Measurements from ENCODE around the gene UBR4. TPM values are rescaled to one million over a fixed set of nuclear protein-coding genes. Genes with fewer than 3 reads are reported as not detected.

The UBR4 gene
- total and polyA plus RNA-seq, 2 of the 8 experiments (the other 6 are each of a cell fraction or from before 2014, with no cell fraction given) = 139 to 152 TPM

GRCh38 chr1:19057784-19058475 is 152.1 kb downstream of the UBR4 start:
- Histone ChIP-seq H3K14ac (ENCODE audit: insufficient read length) (no peak overlapping the region), H2BK5ac (ENCODE audit: low read depth, low read length) (0 out of 2 replicates have a peak overlapping the region, but pooled peaks have one; percentile 24), H3K4me1 (replicated peaks in 1 of 4; ENCODE audit: control insufficient read depth in 3 of 4, insufficient read depth in 4 of 4, low read length in 3 of 4) (peaks cover 0 to 3% (median 0%) of the 10 kb centered on the region in 4 experiments; a peak in 2 of 7 replicates), H2BK15ac (ENCODE audit: low read length) (peak overlapping the region; percentile 72; the same call in 1 of the 2 replicates), H3K9me3 (ENCODE audit: insufficient read depth in 2 of 2, low read depth in 1 of 2, low read length in 1 of 2) (peaks cover 0 to 5% of the 10 kb centered on the region in 2 experiments; a peak in 1 of 4 replicates), H3K18ac (ENCODE audit: extremely low read depth, low read length) (no peak overlapping the region), H2BK120ac (replicated peaks; ENCODE audit: low read depth, low read length) (no peak overlapping the region), H3K23me2 (ENCODE audit: low read depth, low read length) (peaks cover 4% of the 10 kb centered on the region; the same call in 1 of the 2 replicates), H3K27me3 (replicated peaks in 1 of 4; ENCODE audit: control insufficient read depth in 3 of 4, extremely low read depth in 1 of 4, insufficient read depth in 3 of 4, low read length in 3 of 4) (no peaks in the 10 kb centered on the region), H2AFZ (ENCODE audit: low read length) (no peak overlapping the region), H3K27ac (ENCODE audit: low read depth, low read length) (no peak overlapping the region), H3K56ac (replicated peaks; ENCODE audit: insufficient read length, low read depth, low read length) (no peak overlapping the region), H2BK12ac (ENCODE audit: low read depth, low read length) (no peak overlapping the region), H4K91ac (replicated peaks; ENCODE audit: insufficient read length, low read length) (no peak overlapping the region), H3K9ac (replicated peaks in 1 of 4; ENCODE audit: extremely low read depth in 1 of 4, low read depth in 3 of 4, low read length in 3 of 4) (no peak overlapping the region), H2BK20ac (ENCODE audit: low read length) (no peak overlapping the region), H3K79me2 (ENCODE audit: control insufficient read depth in 1 of 2, insufficient read depth in 2 of 2, low read length in 2 of 2) (no peaks in the 10 kb centered on the region), H4K5ac (ENCODE audit: insufficient read length, low read depth, low read length) (no peak overlapping the region), H4K20me1 (replicated peaks in 1 of 2; ENCODE audit: control insufficient read depth in 1 of 2, insufficient read depth in 2 of 2, low read length in 2 of 2) (no peaks in the 10 kb centered on the region), H3K36me3 (ENCODE audit: control insufficient read depth in 2 of 4, insufficient read depth in 4 of 4, low read length in 3 of 4) (no peaks in the 10 kb centered on the region), H2AK5ac (ENCODE audit: low read depth, low read length) (0 out of 2 replicates have a peak overlapping the region, but pooled peaks have one; percentile 6), H3K4me3 (ENCODE audit: extremely low read depth in 1 of 4, insufficient read depth in 2 of 4, low read depth in 3 of 4, low read length in 4 of 4) (no peak overlapping the region), H3K4me2 (ENCODE audit: insufficient read depth in 1 of 2, low read depth in 2 of 2, low read length in 2 of 2) (no peak overlapping the region), H3K4ac (replicated peaks; ENCODE audit: insufficient read length, low read depth, low read length) (no peak overlapping the region), H3K23ac (ENCODE audit: insufficient read length) (no peak overlapping the region), H4K8ac (ENCODE audit: extremely low read depth, insufficient read depth, low read length) (peak overlapping the region; percentile 47; the same call in 1 of the 2 replicates), H3K79me1 (ENCODE audit: low read depth, low read length) (no peaks in the 10 kb centered on the region; the same call in 1 of the 2 replicates)
- TF ChIP-seq NRF1 (IDR thresholded peaks at IDR 0.05; ENCODE audit: low read depth, low read length) = no peak
- TF ChIP-seq CHD1 (IDR thresholded peaks at IDR 0.05; ENCODE audit: low read depth, low read length) = no peak
- TF ChIP-seq CHD2 (IDR thresholded peaks at IDR 0.05; ENCODE audit: low read length) = no peak
- TF ChIP-seq RAD21 (IDR thresholded peaks at IDR 0.05 in 1 of 2, conservative IDR thresholded peaks at IDR 0.05 in 1 of 2; ENCODE audit: low read depth in 2 of 2, low read length in 2 of 2) = no peak
- TF ChIP-seq CTBP2 (IDR thresholded peaks at IDR 0.05; ENCODE audit: borderline replicate concordance, insufficient read depth, insufficient read length, low read length) = no peak
- TF ChIP-seq TBP (IDR thresholded peaks at IDR 0.05; ENCODE audit: low read depth, low read length) = no peak
- ChIA-PET CTCF (ENCODE audit: partially characterized antibody) (interaction anchor here (0.7 to 1.8 kb wide), 7 partner anchors 13 to 161 kb away, joined by 3 to 5 read pairs (median 3); no protein-coding TSS in a partner anchor), POLR2A (ENCODE audit: partially characterized antibody) (interaction anchor here (1.0 to 1.8 kb wide), 2 partner anchors 9 to 11 kb away, joined by 3 to 4 read pairs; no protein-coding TSS in a partner anchor)
- FAIRE-seq = no peak
- WGBS, 2 experiments (ENCODE audit: extremely low coverage in 1 of 2, insufficient coverage in 1 of 2, insufficient read length in 1 of 2, insufficient replicate concordance in 2 of 2, low coverage in 1 of 2, low lambda C conversion rate in 2 of 2, missing lambda C conversion rate in 1 of 2) = 96% methylated on average over 9 of the region's 15 CpGs; no CpG with 5 or more reads in 1 of the 2 experiments
- DNase-seq (ENCODE audit: low read depth in 1 of 2, low spot score in 2 of 2) = no peak
